A673 (cell line): Measurements from ENCODE around the gene DCAKD. TPM values are rescaled to one million over a fixed set of nuclear protein-coding genes. Genes with fewer than 3 reads are reported as not detected.

Experiments used
- BruUV-seq: library from RNA; stranded (reverse); fragments of 400-500 nt; replicated peaks from 2 replicates; lab custom pipeline; 2021; lab: Mats Ljungman, UMichigan
- CTCF ChIA-PET: fragments of 300-600 bp; sonication (Branson Sonifier 250); formaldehyde crosslinking; loops from one replicate; lab custom pipeline; 2022; ENCODE audit warnings: antibody characterized with exemption; lab: Charles Lee
- POLR2A ChIA-PET: fragments of 300-600 bp; sonication (Branson Sonifier 250); formaldehyde crosslinking; loops from one replicate; lab custom pipeline; 2022; ENCODE audit warnings: antibody characterized with exemption; ENCODE audit not compliant: low non-redundant PET; lab: Charles Lee
- DNase-seq: peaks from one replicate; pipeline ENCODE4 v3.0.0-alpha.2; 2015; ENCODE audit warnings: low spot score
- H3K27ac ChIP-seq: fragments of 200-600 bp; sonication (generic); 2 replicates; pipeline ENCODE4 v1.5.1; 2016; ENCODE audit warnings: mixed run types, low read depth, mild to moderate bottlenecking, mixed read lengths, antibody characterized with exemption, low read length; ENCODE audit not compliant: poor library complexity, severe bottlenecking
- H3K27me3 ChIP-seq: fragments of 200-600 bp; sonication (generic); replicated peaks from 2 replicates; pipeline ENCODE4 v1.6.1; 2017; ENCODE audit warnings: mixed run types, low read depth, mild to moderate bottlenecking, mixed read lengths, antibody characterized with exemption, low read length; ENCODE audit not compliant: insufficient read depth, poor library complexity
- H3K36me3 ChIP-seq: fragments of 200-600 bp; sonication (generic); 2 replicates; pipeline ENCODE4 v1.6.1; 2016; ENCODE audit warnings: mixed run types, mild to moderate bottlenecking, mixed read lengths, antibody characterized with exemption, low read length; ENCODE audit not compliant: insufficient read depth, poor library complexity, severe bottlenecking
- H3K4me1 ChIP-seq: fragments of 200-600 bp; sonication (generic); 2 replicates; pipeline ENCODE4 v1.6.1; 2017; ENCODE audit warnings: mixed run types, mild to moderate bottlenecking, mixed read lengths, antibody characterized with exemption, low read length; ENCODE audit not compliant: insufficient read depth, poor library complexity, severe bottlenecking
- H3K4me3 ChIP-seq: fragments of 200-600 bp; sonication (generic); 2 replicates; pipeline ENCODE4 v1.5.1; 2016; ENCODE audit warnings: low read depth, mixed run types, mild to moderate bottlenecking, mixed read lengths, low read length; ENCODE audit not compliant: poor library complexity, severe bottlenecking
- H3K9me3 ChIP-seq: fragments of 200-600 bp; sonication (generic); 2 replicates; pipeline ENCODE4 v1.6.1; 2016; ENCODE audit warnings: mixed run types, low read depth, mild to moderate bottlenecking, mixed read lengths, antibody characterized with exemption, low read length; ENCODE audit not compliant: poor library complexity, severe bottlenecking
- CTCF ChIP-seq: fragments of 300-800, 200-600 bp; sonication (generic); conservative IDR thresholded peaks from 2 replicates; pipeline ENCODE4 v1.5.1; 2017; ENCODE audit warnings: low read depth, mild to moderate bottlenecking, antibody characterized with exemption, low read length, moderate library complexity, mixed read lengths
- EZH2 ChIP-seq: fragments of 200-600 bp; sonication (generic); IDR thresholded peaks from 2 replicates; pipeline ENCODE4 v1.6.1; 2017; ENCODE audit warnings: borderline replicate concordance, low read depth, mild to moderate bottlenecking, mixed read lengths, antibody characterized with exemption, low read length; ENCODE audit not compliant: poor library complexity, severe bottlenecking
- intact Hi-C: fragments of 100-400 bp; cut with micrococcal nuclease; formaldehyde crosslinking; loops from one replicate; pipeline ENCODE4 v1.10.0; 2022; ENCODE audit not compliant: unreplicated experiment
- total RNA-seq: library from RNA; stranded (reverse); gene quantifications from 2 replicates; pipeline ENCODE4 v1.2.3, GENCODE V29; 2021

The DCAKD gene
- total RNA-seq, 1 experiment from 2014 or later, result 19.1 TPM

GRCh38 chr17:45050481-45051059, 862 bp downstream of the DCAKD start:
- DNase-seq, result no peak
- no peak for TF ChIP-seq CTCF
- TF ChIP-seq EZH2, result no peak
- ChIA-PET CTCF (no interaction called here), POLR2A (interaction anchor here (0.6 kb wide), 1 partner anchor 349 kb away, joined by 3 read pairs; no protein-coding TSS in a partner anchor)
- Histone ChIP-seq H3K27me3 (no peaks in the 10 kb centered on the region), H3K36me3 (no peaks in the 10 kb centered on the region), H3K27ac (peak overlapping the region; percentile 86), H3K4me1 (no peaks in the 10 kb centered on the region), H3K9me3 (no peaks in the 10 kb centered on the region), H3K4me3 (peak overlapping the region; percentile 56)
- BruUV-seq, result no TSS peak
- intact Hi-C loops, result no loop called here

GRCh38 chr17:45048795-45049563, 2.5 kb downstream of the DCAKD start:
- ChIA-PET POLR2A (no interaction called here), CTCF (interaction anchor here (0.7 to 0.9 kb wide), 3 partner anchors 9 to 269 kb away, joined by 4 to 6 read pairs (median 5); no protein-coding TSS in a partner anchor)
- intact Hi-C loops, result no loop called here
- no peak for TF ChIP-seq CTCF
- Histone ChIP-seq H3K27ac (no peak overlapping the region), H3K4me1 (no peaks in the 10 kb centered on the region), H3K4me3 (no peak overlapping the region), H3K27me3 (no peaks in the 10 kb centered on the region), H3K9me3 (no peaks in the 10 kb centered on the region), H3K36me3 (no peaks in the 10 kb centered on the region)
- no peak for DNase-seq
- BruUV-seq, result no TSS peak

DNA sequence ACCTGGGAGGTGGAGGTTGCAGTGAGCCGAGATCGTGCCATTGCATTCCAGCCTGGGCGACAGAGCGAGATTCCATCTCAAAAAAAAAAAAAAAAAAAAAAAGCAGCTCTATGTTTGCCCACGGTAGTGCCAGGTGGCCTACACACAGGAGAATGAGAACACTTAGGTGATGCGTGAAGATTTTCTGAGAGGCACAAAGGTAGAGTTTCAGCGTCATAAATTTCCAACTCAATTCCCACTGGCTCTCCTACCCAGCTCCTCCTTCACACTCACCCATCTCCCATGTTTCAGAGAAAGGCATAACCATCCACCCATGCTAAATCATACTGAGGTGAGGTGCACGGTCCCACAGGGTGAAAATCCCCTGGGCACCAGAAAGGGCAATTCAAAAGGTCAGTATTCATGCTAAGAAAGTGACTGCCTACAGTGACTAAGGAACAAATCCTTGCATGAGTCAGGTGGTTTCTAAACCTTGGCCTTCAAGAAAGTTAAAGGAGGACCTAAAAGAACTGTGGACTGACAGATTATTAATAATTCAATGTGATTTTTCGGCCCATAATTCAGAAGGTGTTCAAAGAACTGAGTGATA, 4.8 kb downstream of the DCAKD start:
- POLR2A ChIA-PET, result no interaction called here
- no peak overlapping the region for H3K27ac ChIP-seq
- no TSS peak for BruUV-seq
- DNase-seq, result no peak
- H3K4me1 ChIP-seq, result no peaks in the 10 kb centered on the region
- TF ChIP-seq CTCF (no peak), EZH2 (no peak)
- H3K9me3 ChIP-seq, result no peaks in the 10 kb centered on the region
- no peaks in the 10 kb centered on the region for H3K36me3 ChIP-seq
- intact Hi-C loops, result no loop called here
- H3K4me3 ChIP-seq, result no peak overlapping the region
- CTCF ChIA-PET, result no interaction called here
- H3K27me3 ChIP-seq, result no peaks in the 10 kb centered on the region
